GM13976 (cell line): Measurements from ENCODE around the gene MEF2A.
"Not testable (repeated sequence)": the region's sequence is repeated elsewhere in the genome, so short reads cannot be mapped to it uniquely, and the experiment has no call there.

Source experiments
- DNase-seq: peaks from one replicate; pipeline ENCODE4 v3.0.0; 2012; ENCODE audit warnings: low spot score
- in situ Hi-C: fragments of 300-500 bp; cut with MboI; formaldehyde crosslinking; loops from one replicate; pipeline ENCODE4 v1.12.0; 2022; ENCODE audit warnings: low sequenced_read_pairs, mixed read lengths, inconsistent platforms; ENCODE audit not compliant: unreplicated experiment
- TF ChIP-seq, protein P1 (sequence below): IDR thresholded peaks from 2 replicates; pipeline ENCODE4 v1.5.1; 2012; ENCODE audit warnings: borderline replicate concordance, mild to moderate bottlenecking; ENCODE audit not compliant: insufficient read depth; ENCODE audit errors: extremely low read depth, missing control alignments, control extremely low read depth

The MEF2A gene

DNA sequence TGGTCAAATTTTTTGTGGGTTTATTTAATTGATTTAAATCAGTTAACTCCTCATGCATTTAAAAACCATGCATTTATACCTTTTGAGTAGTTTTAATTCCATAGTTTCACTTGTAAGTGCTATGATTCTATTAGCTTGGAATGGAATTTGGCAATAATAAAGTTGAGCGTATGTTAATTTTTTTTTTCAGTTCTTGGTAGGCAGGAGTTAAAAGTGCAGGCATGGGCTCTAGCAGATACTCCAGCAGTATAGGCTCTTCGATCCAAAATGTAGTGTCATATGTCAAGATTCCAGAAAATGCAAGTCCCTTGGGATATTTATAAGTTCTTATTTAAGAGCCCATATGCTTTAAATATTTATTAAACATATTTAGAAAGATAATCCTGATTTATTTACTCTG lies 97.1 kb downstream of the MEF2A start:
- in situ Hi-C loops: no loop called here
- TF ChIP-seq, protein P1, sequence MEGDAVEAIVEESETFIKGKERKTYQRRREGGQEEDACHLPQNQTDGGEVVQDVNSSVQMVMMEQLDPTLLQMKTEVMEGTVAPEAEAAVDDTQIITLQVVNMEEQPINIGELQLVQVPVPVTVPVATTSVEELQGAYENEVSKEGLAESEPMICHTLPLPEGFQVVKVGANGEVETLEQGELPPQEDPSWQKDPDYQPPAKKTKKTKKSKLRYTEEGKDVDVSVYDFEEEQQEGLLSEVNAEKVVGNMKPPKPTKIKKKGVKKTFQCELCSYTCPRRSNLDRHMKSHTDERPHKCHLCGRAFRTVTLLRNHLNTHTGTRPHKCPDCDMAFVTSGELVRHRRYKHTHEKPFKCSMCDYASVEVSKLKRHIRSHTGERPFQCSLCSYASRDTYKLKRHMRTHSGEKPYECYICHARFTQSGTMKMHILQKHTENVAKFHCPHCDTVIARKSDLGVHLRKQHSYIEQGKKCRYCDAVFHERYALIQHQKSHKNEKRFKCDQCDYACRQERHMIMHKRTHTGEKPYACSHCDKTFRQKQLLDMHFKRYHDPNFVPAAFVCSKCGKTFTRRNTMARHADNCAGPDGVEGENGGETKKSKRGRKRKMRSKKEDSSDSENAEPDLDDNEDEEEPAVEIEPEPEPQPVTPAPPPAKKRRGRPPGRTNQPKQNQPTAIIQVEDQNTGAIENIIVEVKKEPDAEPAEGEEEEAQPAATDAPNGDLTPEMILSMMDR: no peak
- no peak for DNase-seq

DNA sequence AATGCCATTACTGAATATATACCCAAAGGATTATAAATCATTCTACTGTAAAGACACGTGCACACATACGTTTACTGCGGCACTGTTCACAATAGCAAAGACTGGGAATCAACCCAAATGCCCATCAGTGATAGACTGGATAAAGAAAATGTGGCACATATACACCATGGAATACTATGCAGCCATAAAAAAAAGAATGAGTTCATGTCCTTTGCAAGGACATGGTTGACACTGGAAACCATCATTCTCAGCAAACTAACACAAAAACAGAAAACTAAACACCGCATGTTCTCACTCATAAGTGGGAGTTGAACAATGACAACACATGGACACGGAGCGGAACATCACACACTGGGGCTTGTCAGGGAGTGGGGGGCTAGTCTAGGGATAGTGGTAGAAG lies 100.3 kb downstream of the MEF2A start:
- DNase-seq, in situ Hi-C loops: not testable (repeated sequence)

DNA sequence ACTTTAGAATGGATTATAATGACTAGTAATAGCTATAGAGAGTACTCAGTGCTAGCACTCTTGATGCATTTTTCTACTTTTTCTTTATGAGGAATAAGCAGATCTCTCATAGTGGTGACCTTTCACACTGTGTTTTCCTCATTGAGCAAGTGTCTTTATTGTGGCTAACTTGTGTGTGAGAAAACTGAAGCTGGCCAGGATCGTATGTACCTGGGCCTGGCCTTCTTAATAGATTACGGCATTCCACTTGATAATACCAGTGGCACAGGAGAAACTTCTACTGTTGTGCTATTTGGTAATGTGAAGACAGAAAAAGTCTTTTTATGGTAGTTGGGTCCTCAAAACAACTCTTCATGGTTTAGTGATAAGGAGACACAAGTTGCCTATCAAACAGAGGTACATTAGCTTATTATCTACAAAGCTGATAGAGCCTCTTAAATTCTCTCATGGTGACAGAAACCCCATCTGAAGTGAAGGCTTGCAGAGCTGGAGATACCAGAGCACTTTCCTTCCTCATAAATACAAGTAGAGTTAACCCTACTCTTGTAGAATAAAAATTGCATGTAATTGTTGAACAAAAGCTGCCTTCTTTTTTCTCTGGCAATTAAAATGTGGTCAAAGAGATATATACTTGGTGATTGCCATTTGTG lies 102.9 kb downstream of the MEF2A start:
- in situ Hi-C loops: no loop called here
- TF ChIP-seq, protein P1: no peak
- no peak for DNase-seq

DNA sequence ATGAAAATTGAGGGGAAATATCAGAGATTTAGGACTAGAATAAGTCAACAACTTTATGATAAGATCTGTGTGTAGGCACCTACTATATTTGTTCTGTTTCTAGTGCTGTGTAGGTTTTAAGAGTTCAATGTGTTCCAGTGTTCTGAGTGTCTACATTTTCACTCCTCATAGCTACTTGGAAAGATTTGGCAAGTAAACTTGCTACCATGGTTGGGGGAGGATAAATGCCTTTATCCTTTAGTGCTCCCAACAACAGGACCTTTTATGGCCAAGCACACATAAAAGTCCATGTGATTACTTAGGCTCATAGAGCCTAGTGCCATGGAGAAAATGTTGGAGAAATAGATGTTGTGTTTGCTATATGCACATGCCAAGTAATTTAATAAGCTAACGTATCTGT lies 103.5 kb downstream of the MEF2A start:
- TF ChIP-seq, protein P1: no peak
- no peak for DNase-seq
- in situ Hi-C loops: no loop called here

DNA sequence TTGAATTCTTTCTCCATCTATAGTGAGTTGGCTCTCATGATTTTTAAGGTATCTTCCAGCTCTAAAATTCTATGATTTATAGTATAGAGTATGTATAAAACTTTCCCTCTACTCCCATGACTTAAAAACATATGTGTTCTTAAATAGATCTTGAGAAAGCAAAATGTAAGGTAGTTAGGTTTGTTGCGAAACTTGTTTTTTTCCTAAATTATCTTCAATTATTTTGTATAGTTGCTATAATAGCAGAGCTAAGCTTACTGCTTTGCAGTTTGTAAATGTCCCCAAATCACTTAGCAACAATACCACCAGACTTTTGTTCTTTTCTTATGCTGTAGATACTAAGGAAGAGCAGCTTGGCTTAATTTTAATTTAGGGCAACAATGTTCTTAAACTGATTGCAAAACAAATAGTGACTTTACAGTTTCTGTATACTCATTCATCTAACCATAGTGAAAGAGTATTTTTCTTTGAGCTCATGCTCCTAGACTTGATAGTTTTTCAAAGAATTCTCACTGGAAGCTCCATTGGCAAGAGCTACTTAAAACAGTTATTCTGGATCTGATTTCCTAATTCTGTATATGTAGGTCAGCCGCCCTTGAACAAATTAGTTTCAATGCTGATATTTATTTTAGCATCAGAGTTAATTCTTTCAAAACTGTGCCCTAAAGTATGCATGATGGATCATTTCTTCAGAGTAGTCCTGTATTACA lies 106.3 kb downstream of the MEF2A start:
- TF ChIP-seq, protein P1: no peak
- DNase-seq: no peak
- in situ Hi-C loops: no loop called here

DNA sequence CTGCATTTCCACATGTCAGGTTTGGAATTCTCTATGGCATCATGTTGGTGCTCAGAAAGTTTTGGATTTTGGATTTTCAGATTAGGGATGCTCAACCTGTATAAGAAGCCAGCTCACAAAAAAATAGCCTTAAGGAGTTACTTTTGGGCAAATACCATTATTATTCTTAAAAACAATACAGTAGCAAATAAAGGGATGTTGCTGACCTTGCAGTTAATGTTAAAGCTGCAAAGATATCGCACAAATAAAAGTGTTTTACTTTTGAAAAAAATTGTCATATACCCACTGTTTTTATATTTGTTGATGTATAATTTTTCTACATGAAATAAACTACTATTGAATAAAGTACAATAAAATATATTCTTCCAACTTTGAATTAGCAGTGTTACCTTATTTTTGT lies 107.3 kb downstream of the MEF2A start:
- TF ChIP-seq, protein P1: no peak
- in situ Hi-C loops: no loop called here
- DNase-seq: no peak

DNA sequence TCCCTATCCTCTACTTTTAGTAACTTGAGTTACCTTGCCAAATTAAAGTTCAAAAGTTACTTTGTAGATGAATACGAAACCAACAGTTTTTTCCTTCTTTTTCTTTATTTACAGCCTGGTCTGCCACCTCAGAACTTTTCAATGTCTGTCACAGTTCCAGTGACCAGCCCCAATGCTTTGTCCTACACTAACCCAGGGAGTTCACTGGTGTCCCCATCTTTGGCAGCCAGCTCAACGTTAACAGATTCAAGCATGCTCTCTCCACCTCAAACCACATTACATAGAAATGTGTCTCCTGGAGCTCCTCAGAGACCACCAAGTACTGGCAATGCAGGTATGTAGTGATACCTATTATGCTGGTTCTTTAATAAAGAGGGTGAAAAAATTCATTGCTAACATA lies 108.5 kb downstream of the MEF2A start:
- in situ Hi-C loops: no loop called here

More for the DNA sequence above, 108.5 kb downstream of the MEF2A start:
- no peak for DNase-seq
- TF ChIP-seq, protein P1: no peak
